GM12872 (cell line): ENCODE data around the gene NPM1.

Experiments used
- TF ChIP-seq, protein P1 (sequence below): IDR thresholded peaks from 3 replicates; pipeline ENCODE4 v1.5.1; 2011; ENCODE audit warnings: low read depth, mild to moderate bottlenecking, low read length, moderate library complexity; ENCODE audit not compliant: insufficient read depth

NPM1 gene

DNA sequence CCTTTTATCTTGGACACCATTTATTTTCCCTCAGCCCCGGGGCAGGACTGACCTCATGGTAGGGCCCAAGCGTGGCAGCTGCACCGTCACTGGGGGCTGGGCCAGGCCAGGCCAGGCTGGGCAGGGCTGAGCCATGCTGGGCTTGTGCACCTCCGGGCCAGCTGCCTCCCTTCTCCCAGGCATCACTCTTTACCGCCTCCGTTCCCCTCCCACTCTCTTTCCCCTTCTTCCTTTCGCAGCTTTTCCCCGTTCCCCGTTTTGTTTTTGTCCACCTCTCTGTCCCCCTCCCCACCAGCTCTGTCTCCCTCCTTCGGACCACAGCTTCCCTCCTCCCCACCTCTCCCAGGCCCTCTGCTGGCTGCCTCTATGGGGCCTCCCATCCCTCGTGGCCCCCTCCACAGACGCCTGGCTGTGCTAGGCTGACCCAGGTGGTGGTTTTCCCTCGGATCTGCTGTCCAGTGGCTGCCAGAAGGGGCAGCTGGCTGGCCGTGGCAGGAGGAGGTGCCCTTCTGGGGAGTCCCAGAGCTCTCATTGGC lies 49.7 kb downstream of the NPM1 start:
- TF ChIP-seq, protein P1, sequence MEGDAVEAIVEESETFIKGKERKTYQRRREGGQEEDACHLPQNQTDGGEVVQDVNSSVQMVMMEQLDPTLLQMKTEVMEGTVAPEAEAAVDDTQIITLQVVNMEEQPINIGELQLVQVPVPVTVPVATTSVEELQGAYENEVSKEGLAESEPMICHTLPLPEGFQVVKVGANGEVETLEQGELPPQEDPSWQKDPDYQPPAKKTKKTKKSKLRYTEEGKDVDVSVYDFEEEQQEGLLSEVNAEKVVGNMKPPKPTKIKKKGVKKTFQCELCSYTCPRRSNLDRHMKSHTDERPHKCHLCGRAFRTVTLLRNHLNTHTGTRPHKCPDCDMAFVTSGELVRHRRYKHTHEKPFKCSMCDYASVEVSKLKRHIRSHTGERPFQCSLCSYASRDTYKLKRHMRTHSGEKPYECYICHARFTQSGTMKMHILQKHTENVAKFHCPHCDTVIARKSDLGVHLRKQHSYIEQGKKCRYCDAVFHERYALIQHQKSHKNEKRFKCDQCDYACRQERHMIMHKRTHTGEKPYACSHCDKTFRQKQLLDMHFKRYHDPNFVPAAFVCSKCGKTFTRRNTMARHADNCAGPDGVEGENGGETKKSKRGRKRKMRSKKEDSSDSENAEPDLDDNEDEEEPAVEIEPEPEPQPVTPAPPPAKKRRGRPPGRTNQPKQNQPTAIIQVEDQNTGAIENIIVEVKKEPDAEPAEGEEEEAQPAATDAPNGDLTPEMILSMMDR, result no peak

DNA sequence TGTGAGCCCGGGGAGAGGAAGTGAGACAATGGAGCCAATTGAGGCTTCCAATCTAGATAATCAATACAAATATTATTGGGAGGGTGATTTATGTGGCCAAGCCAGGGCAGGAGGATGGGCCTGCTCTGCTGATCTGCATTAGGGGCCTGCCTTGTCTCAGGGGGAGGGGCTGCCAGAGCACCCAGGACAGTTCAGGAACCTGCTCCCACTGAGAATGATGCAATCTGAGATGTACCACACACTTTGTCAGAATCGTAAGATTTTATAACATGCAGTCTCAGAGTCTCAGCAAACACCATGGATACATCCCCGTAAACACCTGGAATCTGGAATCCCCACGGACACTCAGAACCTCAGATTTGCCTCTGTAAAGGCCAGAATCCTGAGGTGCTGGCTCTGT lies 51.1 kb downstream of the NPM1 start:
- TF ChIP-seq, protein P1, result no peak

DNA sequence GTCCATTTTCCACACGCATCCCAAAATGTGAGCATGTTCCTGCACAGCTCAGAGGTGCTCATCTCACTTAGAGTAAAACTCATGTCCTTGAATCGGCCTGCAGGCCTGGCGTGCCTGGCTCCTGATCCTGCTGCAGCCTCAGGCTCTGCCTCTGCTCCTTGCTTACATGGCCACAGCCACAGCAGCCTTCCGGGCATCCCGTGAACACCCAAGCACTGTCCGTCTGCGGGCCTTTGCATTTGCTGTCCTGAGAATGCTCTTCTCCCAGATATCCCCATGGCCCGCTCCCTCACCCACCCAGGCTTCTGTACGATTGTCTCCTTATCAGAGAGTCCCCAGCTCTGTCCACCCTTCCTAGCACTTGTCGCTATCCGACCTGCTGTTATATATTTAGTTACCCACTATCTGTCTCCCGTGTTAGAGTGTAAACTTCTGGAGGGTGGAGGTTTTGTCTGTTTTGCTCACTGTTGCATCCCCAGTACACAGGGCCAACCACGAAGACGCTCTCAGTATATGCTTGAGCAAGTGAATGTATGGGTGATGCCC lies 53.7 kb downstream of the NPM1 start:
- TF ChIP-seq, protein P1, result no peak

DNA sequence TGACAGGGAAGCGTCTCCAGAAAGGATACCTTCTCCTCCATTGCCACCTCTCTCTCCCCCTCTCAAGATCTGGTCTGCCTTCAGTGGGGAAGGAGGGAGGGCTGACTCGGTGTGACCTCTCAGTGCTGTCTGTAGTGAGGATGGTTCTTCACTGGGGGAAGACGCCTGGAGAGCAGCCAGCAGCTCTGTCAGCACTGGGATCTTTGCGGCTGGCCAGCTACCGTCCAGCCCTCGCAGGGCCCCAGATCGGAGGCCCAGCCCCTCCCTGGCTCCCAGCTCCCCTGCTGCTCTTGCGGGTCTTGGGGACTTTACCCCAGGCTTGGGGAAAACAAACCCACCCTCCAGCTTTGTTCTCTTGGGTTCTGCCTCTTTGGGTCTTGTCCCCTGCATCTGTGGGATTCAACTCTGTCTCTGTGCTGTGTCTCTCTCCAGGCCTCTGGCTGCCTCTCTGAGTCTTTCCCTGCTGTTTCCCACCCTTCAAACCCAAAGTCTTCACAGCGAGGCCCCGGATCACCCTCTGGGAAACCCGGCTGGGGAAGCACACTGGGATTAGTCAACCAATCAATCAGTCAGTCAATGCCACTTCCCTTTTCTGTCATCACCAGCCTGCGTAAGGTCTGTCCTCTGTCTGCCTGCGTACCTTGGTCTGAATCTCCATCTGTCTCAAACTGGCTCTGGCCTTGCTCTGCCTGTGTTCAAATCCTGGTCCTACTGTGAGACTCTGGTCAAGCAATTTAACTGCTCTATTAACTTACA lies 54.8 kb downstream of the NPM1 start:
- TF ChIP-seq, protein P1, result no peak

DNA sequence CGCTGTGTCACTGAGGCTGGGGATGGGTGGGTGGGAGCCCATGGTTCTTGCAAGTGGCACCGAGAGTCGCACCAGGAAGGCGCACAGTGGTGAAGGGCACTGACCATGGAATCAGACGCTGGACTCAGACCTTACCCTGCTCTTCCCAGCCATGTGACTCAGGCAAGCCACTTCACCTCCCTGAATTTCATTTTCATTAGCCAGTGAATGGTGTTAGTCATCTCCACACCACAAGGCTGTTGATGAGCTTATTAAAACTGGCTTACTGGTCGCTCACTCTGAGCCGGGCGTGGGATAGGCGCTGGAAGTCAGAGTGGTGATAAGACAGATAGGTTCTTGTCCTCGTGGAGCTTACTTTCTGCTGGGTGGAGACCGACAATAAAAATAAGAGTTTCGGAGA lies 56.9 kb downstream of the NPM1 start:
- TF ChIP-seq, protein P1, result no peak

DNA sequence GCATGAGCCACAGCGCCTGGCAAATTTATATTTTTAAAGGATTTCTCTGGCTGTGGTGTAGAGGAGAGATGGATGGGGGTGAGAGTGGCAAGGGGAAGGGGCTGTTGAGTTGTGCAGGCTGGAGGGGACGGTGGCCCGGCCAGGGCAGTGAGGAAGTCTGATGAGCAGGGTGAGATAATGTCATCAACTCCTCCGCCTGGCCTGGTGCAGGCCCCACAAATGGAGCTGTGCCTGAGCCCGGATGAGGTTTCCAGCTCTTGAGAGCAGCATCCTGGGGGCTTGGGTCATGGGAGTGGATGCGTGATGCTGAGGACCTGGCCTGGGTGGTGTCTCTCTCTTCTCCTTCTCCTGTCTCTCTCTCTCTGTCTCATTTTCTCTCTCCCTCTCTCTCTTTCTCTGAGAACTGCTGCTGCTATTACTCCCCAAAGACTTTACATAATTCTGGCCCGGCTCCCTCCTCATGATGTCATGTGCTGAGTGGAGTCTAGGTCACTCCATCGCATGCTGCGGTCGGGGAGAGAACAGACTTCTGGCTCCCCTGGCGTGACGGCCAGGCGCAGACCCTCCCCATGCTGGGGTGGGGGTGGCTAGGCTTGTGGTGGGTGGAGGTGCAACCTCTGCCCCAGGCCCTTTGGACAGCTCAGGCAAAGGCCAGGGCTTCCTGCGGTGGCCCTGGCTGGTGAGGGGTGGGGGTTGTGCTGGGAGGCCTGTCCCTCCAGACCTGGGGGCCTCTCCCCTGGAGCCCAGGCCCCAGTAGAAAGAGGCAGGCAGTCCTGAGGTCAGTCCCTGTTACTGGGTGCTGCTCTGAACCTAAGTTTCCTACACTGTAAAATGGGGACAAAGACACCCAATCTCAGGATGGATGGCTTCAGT lies 58.2 kb downstream of the NPM1 start:
- TF ChIP-seq, protein P1, result no peak

DNA sequence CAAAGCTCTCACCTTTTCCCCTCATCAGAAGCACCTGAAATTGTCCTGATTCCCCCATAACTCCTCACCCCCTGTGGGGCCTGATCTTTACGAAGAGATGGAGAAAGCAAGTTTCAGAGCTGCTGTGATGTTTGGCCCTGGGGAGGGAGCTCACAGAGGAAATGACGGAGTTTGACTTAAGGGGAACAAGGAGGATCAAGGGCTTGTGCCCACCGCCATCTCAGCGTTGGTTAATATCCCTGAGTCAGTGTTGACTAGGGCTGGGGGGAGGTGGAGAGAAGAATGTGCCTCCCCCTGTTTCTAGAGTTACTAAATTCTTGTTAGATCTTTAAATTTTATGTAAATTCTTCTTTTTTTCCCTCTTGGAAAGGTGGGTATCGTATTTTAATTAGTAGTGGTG lies 59.6 kb downstream of the NPM1 start:
- TF ChIP-seq, protein P1, result no peak
